Fibroblast of lung (primary cell): ENCODE results near the gene MCM10. TPM values are rescaled to one million over a fixed set of nuclear protein-coding genes. Genes with fewer than 3 reads are reported as not detected.

ENCODE experiments used
- DNase-seq, 2 donors: peaks; one replicate each; pipeline versions ENCODE4 v3.0.0 to v3.0.0-alpha.2; 2010; ENCODE audit warnings: low read depth in 2 of 2
- H2AFZ ChIP-seq: 2 replicates; pipeline ENCODE4 v1.5.1; 2012; ENCODE audit warnings: low read length, control low read depth, inconsistent platforms
- H3K27ac ChIP-seq: 2 replicates; pipeline ENCODE4 v1.5.1; 2011; ENCODE audit warnings: low read length, control low read depth; ENCODE audit not compliant: insufficient read depth
- H3K27me3 ChIP-seq: 2 replicates; pipeline ENCODE4 v1.5.1; 2011; ENCODE audit warnings: mild to moderate bottlenecking, low read length; ENCODE audit not compliant: control insufficient read depth, insufficient read depth
- H3K36me3 ChIP-seq: 2 replicates; pipeline ENCODE4 v1.5.1; 2011; ENCODE audit warnings: low read length; ENCODE audit not compliant: control insufficient read depth, insufficient read depth
- H3K4me1 ChIP-seq: 2 replicates; pipeline ENCODE4 v1.5.1; 2011; ENCODE audit warnings: low read length; ENCODE audit not compliant: control insufficient read depth, insufficient read depth; ENCODE audit errors: extremely low read depth
- H3K4me2 ChIP-seq: 2 replicates; pipeline ENCODE4 v1.5.1; 2011; ENCODE audit warnings: low read length, control low read depth; ENCODE audit not compliant: insufficient read depth; ENCODE audit errors: extremely low read depth
- H3K4me3 ChIP-seq, 4 experiments: fragments of 200-600 bp in 1 of 4; sonication (generic) in 1 of 4; replicated peaks in 1 of 4; 2 replicates each; pipeline ENCODE4 v1.5.1; 2011 to 2016; ENCODE audit warnings: low read length in 4 of 4, low read depth in 3 of 4, mild to moderate bottlenecking in 3 of 4, control low read depth in 2 of 4, inconsistent platforms in 1 of 4, mixed read lengths in 1 of 4; ENCODE audit not compliant: insufficient read depth in 1 of 4; ENCODE audit errors: control extremely low read depth in 1 of 4
- H3K79me2 ChIP-seq: 2 replicates; pipeline ENCODE4 v1.5.1; 2012; ENCODE audit warnings: mild to moderate bottlenecking, low read length, inconsistent platforms; ENCODE audit not compliant: control insufficient read depth, insufficient read depth
- H3K9ac ChIP-seq: 2 replicates; pipeline ENCODE4 v1.5.1; 2011; ENCODE audit warnings: mild to moderate bottlenecking, low read length, control low read depth; ENCODE audit not compliant: insufficient read depth
- H3K9me3 ChIP-seq: 2 replicates; pipeline ENCODE4 v1.5.1; 2012; ENCODE audit warnings: low read depth, low read length; ENCODE audit not compliant: control insufficient read depth, insufficient read depth
- H4K20me1 ChIP-seq: 2 replicates; pipeline ENCODE4 v1.5.1; 2011; ENCODE audit warnings: low read length; ENCODE audit not compliant: control insufficient read depth, insufficient read depth; ENCODE audit errors: extremely low read depth
- EZH2 ChIP-seq: IDR thresholded peaks from 2 replicates; pipeline ENCODE4 v1.5.1; 2012; ENCODE audit warnings: low read length, control low read depth, mild to moderate bottlenecking; ENCODE audit errors: missing control alignments
- polyA minus RNA-seq: library from RNA; depleted of rRNA, polyadenylated mRNA; stranded (reverse); fragments of >200 nt; gene quantifications from 2 replicates; pipeline ENCODE4 v1.2.3, GENCODE V29; 2011; ENCODE audit warnings: low replicate concordance
- polyA plus RNA-seq, 2 donors: library from polyadenylated mRNA; depleted of rRNA in 1 of 2; stranded (reverse) in 1 of 2; unstranded in 1 of 2; fragments of >200 nt; gene quantifications; 2 replicates each; pipeline ENCODE4 v1.2.1, GENCODE V29; 2011 to 2012; ENCODE audit warnings: missing spikeins in 1 of 2
- total RNA-seq: library from RNA; depleted of rRNA; stranded (reverse); fragments of >200 nt; gene quantifications from 2 replicates; pipeline ENCODE4 v1.2.1, GENCODE V29; 2014
- TF ChIP-seq, protein P1 (sequence below), 2 donors: IDR thresholded peaks in 1 of 2; conservative IDR thresholded peaks in 1 of 2; 1 replicate in 1 of 2; 2 replicates in 1 of 2; pipeline ENCODE4 v1.5.1; 2011 to 2012; ENCODE audit warnings: low read length in 2 of 2, control low read depth in 1 of 2, inconsistent platforms in 1 of 2, low read depth in 1 of 2, mild to moderate bottlenecking in 1 of 2

Gene MCM10
- 0.51 and 0.83 TPM in 2 replicates for total RNA-seq
- 3.1 and 10.4 TPM in 2 replicates for polyA plus RNA-seq
- 3.4 and 8.6 TPM in 2 replicates for polyA plus RNA-seq (2012)
- 4.0 and 6.7 TPM in 2 replicates for polyA minus RNA-seq

DNA sequence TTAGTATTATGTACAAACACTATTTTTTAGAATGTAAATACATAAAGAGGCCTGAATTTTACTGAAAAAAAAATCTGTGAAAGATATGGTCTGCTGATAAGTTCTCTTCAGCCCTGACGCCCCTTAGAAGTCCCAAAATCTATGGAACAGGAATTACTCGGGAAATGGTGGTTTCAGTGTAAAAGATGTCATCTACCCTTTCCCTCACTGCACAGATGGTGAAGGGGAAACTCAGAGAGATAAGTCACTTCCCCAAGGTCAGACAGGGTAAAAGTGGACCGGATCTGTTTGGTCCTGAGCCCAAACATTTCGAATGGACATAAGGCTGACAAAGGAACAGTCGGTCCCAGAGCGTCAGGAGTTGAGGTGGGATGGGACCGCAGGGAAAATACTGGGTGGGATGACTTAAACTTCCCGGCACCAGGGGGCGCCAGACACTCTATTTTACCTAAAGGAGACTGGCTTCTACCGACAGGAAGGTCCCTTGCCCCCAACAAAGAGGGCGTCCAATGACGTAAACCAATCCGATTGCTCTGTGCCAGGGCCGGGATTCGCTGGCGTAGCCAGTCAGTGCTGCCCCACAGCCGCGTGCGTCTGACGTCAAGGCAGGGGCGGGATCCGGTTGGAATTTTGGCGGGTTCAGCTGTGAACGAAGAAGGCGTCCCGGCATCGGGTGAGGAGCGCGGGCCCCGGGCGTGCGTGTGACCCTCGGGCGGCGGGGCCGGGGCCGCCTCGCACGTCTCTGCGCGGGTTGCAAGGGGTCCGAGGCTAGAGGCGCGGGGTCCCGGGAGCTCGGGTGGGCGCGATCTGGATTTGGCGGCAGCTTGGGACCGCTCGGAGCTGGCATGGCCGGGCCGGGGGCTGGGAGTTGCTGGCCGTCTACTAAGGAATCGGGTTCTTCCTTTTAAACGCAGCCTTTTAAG lies at the start of gene MCM10:
TSS of gene MCM10 (plus strand) at position 625 of the 923 bp plus-strand sequence. CDS start 2,645 bp downstream, outside the sequence.
- H3K4me1 ChIP-seq, result peaks cover 5% of the 10 kb centered on the region
- peaks cover 7% of the 10 kb centered on the region for H3K79me2 ChIP-seq
- H3K36me3 ChIP-seq, result no peaks in the 10 kb centered on the region
- H3K9ac ChIP-seq, result peak within 1 kb of the TSS; percentile 54
- H2AFZ ChIP-seq, result peak within 1 kb of the TSS; percentile 100
- H3K4me2 ChIP-seq, result peak within 1 kb of the TSS; percentile 99
- peak within 1 kb of the TSS; percentile 62 for H3K27ac ChIP-seq
- no peaks in the 10 kb centered on the region for H3K27me3 ChIP-seq
- TF ChIP-seq EZH2, result no peak
- TF ChIP-seq, protein P1, sequence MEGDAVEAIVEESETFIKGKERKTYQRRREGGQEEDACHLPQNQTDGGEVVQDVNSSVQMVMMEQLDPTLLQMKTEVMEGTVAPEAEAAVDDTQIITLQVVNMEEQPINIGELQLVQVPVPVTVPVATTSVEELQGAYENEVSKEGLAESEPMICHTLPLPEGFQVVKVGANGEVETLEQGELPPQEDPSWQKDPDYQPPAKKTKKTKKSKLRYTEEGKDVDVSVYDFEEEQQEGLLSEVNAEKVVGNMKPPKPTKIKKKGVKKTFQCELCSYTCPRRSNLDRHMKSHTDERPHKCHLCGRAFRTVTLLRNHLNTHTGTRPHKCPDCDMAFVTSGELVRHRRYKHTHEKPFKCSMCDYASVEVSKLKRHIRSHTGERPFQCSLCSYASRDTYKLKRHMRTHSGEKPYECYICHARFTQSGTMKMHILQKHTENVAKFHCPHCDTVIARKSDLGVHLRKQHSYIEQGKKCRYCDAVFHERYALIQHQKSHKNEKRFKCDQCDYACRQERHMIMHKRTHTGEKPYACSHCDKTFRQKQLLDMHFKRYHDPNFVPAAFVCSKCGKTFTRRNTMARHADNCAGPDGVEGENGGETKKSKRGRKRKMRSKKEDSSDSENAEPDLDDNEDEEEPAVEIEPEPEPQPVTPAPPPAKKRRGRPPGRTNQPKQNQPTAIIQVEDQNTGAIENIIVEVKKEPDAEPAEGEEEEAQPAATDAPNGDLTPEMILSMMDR (conservative IDR thresholded peaks at IDR 0.05 in 1 of 2, IDR thresholded peaks at IDR 0.05 in 1 of 2; ENCODE audit: low read depth in 1 of 2, low read length in 2 of 2), result peak; percentile 72 to 76
- no peaks in the 10 kb centered on the region for H3K9me3 ChIP-seq
- peak; percentile 99 to 100 for DNase-seq
- H4K20me1 ChIP-seq, result no peaks in the 10 kb centered on the region
- H3K4me3 ChIP-seq, result peak within 1 kb of the TSS; percentile 68 to 77 (median 74)

DNA sequence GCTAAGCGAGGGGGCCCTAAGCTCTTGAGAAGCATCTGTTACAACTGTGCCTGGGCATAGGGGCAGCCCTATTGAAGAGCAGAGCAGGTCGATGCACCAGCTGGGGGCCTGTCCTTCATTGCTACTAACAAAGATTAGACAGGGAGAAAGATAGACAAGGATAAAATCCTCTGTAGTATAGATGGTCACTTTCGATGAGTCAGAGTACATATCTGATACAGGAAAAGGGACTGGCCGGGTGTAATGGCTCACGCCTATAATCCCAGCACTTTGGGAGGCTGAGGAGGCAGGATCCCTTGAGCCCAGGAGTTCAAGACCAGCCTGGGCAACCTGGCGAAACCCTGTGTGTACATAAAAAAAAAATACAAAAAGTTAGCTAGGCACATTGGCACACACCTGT lies 47.8 kb upstream of the MCM10 start:
- Histone ChIP-seq H3K9me3 (no peaks in the 10 kb centered on the region), H3K36me3 (peaks cover 15% of the 10 kb centered on the region), H3K4me2 (no peak overlapping the region), H3K4me1 (no peaks in the 10 kb centered on the region), H4K20me1 (no peaks in the 10 kb centered on the region), H3K4me3 (no peak overlapping the region), H3K9ac (no peak overlapping the region), H2AFZ (no peak overlapping the region), H3K27ac (no peak overlapping the region), H3K27me3 (no peaks in the 10 kb centered on the region), H3K79me2 (no peaks in the 10 kb centered on the region)
- no peak for DNase-seq
- TF ChIP-seq, protein P1 (conservative IDR thresholded peaks at IDR 0.05 in 1 of 2, IDR thresholded peaks at IDR 0.05 in 1 of 2; ENCODE audit: low read depth in 1 of 2, low read length in 2 of 2), result no peak
- TF ChIP-seq EZH2, result no peak

DNA sequence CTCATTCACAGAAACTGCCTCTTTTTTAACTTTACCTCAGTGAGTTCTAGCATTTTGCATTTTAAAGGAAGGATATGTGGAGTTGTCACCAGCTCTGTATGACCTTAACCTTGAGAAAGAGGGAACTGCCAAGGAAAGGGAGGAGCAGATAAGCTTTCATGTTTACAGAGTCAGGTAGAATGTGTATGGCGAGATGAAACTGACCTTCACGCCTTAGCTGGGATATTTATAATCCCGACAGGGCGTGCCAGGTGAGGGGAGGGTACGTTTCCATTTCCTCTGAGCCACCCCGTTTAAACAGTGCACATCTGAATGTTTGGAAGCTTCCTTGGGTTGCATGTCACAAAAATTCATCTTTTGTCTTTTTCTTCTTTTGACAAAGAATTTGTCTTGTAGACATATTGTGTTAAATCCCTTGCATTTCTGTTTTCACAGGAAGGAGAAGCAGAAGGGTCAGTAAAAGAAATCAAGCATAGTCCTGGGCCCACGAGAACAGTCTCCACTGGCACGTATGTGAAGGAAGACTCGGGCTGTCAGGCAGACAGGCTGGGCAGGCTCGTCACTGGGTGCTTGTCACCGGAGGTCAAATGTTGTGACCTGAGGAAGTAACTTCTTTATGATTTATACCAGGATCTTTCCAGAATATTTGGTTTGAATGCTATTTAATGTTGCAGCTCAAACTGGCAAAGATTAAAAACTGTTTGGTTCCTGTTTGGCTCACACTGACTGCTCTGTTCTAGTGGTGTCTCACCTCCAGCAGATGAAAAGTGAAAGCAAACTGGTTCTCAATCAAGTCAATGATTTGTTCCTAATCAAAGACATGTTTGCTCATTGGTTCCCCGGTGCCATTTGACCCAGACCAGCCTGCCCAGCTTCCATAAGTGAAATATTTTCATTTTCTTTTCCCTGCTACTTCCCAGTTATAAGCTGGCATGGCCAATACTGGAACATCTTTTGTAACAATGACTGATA lies 45.2 kb upstream of the MCM10 start:
- Histone ChIP-seq H3K9ac (no peak overlapping the region), H3K9me3 (no peaks in the 10 kb centered on the region), H3K79me2 (no peaks in the 10 kb centered on the region), H3K36me3 (peaks cover 13% of the 10 kb centered on the region), H3K27me3 (no peaks in the 10 kb centered on the region), H2AFZ (no peak overlapping the region), H3K4me2 (no peak overlapping the region), H4K20me1 (no peaks in the 10 kb centered on the region), H3K4me1 (no peaks in the 10 kb centered on the region), H3K27ac (no peak overlapping the region), H3K4me3 (no peak overlapping the region)
- no peak for DNase-seq
- TF ChIP-seq, protein P1 (conservative IDR thresholded peaks at IDR 0.05 in 1 of 2, IDR thresholded peaks at IDR 0.05 in 1 of 2; ENCODE audit: low read depth in 1 of 2, low read length in 2 of 2), result no peak
- TF ChIP-seq EZH2, result no peak
